DOHH2 (cell line): Measurements from ENCODE around the gene KCTD1.

Experiments used
- CTCF ChIP-seq: fragments of 200-600 bp; sonication (generic); IDR thresholded peaks from one replicate; pipeline ENCODE4 v1.5.1; 2014; ENCODE audit warnings: antibody characterized with exemption, mild to moderate bottlenecking, low read depth, low read length; ENCODE audit not compliant: poor library complexity, severe bottlenecking
- EZH2phosphoT487 ChIP-seq: fragments of 200-600 bp; sonication (generic); IDR thresholded peaks from 2 replicates; pipeline ENCODE4 v1.6.1; 2017; ENCODE audit warnings: borderline replicate concordance, mild to moderate bottlenecking, antibody characterized with exemption, low read length, moderate library complexity, mixed read lengths

GRCh38 chr18:26488417-26489009 is 59.8 kb downstream of the KCTD1 start:
- TF ChIP-seq CTCF (no peak), EZH2phosphoT487 (no peak)
